Lower lobe of right lung (tissue), 2 donors: ENCODE data around the gene PPP2R5C. TPM values are rescaled to one million over a fixed set of nuclear protein-coding genes. Genes with fewer than 3 reads are reported as not detected.

Source experiments
- ATAC-seq, 2 donors: fragments of 200-7000 bp; cut with Tn5 transposase; one replicate each; pipeline ENCODE4 v1.9.1; 2020 to 2022; ENCODE audit warnings: mild to moderate bottlenecking in 2 of 2, moderate library complexity in 2 of 2
- DNase-seq: peaks from one replicate; pipeline ENCODE4 v3.0.0-alpha.2; 2020
- H3K27ac ChIP-seq: fragments of 200-600 bp; one replicate; pipeline ENCODE4 v1.8.0; 2022
- H3K27me3 ChIP-seq: fragments of 200-600 bp; one replicate; pipeline ENCODE4 v1.8.0; 2022; ENCODE audit warnings: low read depth
- H3K36me3 ChIP-seq: fragments of 200-600 bp; one replicate; pipeline ENCODE4 v1.8.0; 2022; ENCODE audit warnings: mild to moderate bottlenecking
- H3K4me1 ChIP-seq: fragments of 200-600 bp; one replicate; pipeline ENCODE4 v1.8.0; 2022
- H3K4me3 ChIP-seq: fragments of 200-600 bp; one replicate; pipeline ENCODE4 v1.8.0; 2022; ENCODE audit warnings: mild to moderate bottlenecking
- H3K9me3 ChIP-seq: fragments of 200-600 bp; one replicate; pipeline ENCODE4 v1.8.0; 2022
- CTCF ChIP-seq: fragments of 200-600 bp; IDR thresholded peaks from one replicate; pipeline ENCODE4 v1.8.0; 2022; ENCODE audit warnings: antibody characterized with exemption, mild to moderate bottlenecking
- intact Hi-C: fragments of 100-400 bp; cut with DNase I; formaldehyde crosslinking; loops from one replicate; pipeline ENCODE4 v1.11.0; 2022
- total RNA-seq: library from RNA; stranded (reverse); fragmentation: NEBNext Ultra II Directional; extraction: Animal tissue kit (Norgen Biotek cat#: 25700); gene quantifications from one replicate; pipeline ENCODE4 v1.2.1, GENCODE V29; 2021
- donor health status: DM: no; HTN: yes; CAD: no; lungs with severe emphysema.

The PPP2R5C gene
- total RNA-seq, 1 donor from 2014 or later: 160 TPM

- Histone ChIP-seq H3K27ac (no peak overlapping the region), H3K4me3 (no peak overlapping the region), H3K36me3 (peaks cover 99% of the 10 kb centered on the region), H3K9me3 (no peaks in the 10 kb centered on the region), H3K27me3 (no peaks in the 10 kb centered on the region), H3K4me1 (no peaks in the 10 kb centered on the region)
- TF ChIP-seq CTCF: no peak
- intact Hi-C loops: no loop called here
- ATAC-seq (no peak), DNase-seq (no peak)
Observed at GRCh38 chr14:101889898-101890297, 128.4 kb downstream of the PPP2R5C start.

GRCh38 chr14:101891471-101891870, 130.0 kb downstream of the PPP2R5C start:
- H3K4me3 ChIP-seq: no peak overlapping the region
- peaks cover 99% of the 10 kb centered on the region for H3K36me3 ChIP-seq
- DNase-seq (no peak), ATAC-seq (no peak)
- no peaks in the 10 kb centered on the region for H3K27me3 ChIP-seq
- no peaks in the 10 kb centered on the region for H3K4me1 ChIP-seq
- no peak for TF ChIP-seq CTCF
- no peaks in the 10 kb centered on the region for H3K9me3 ChIP-seq
- intact Hi-C loops: no loop called here
- no peak overlapping the region for H3K27ac ChIP-seq

- intact Hi-C loops: no loop called here
- H3K27me3 ChIP-seq: no peaks in the 10 kb centered on the region
- no peak overlapping the region for H3K4me3 ChIP-seq
- H3K4me1 ChIP-seq: no peaks in the 10 kb centered on the region
- ATAC-seq (no peak), DNase-seq (no peak)
- H3K9me3 ChIP-seq: no peaks in the 10 kb centered on the region
- H3K36me3 ChIP-seq: peaks cover 99% of the 10 kb centered on the region
- no peak overlapping the region for H3K27ac ChIP-seq
- no peak for TF ChIP-seq CTCF
Observed at GRCh38 chr14:101893759-101894158, 132.2 kb downstream of the PPP2R5C start.

- no peak for TF ChIP-seq CTCF
- H3K36me3 ChIP-seq: peaks cover 99% of the 10 kb centered on the region
- no peak for ATAC-seq
Observed at GRCh38 chr14:101894365-101895081, 133.0 kb downstream of the PPP2R5C start.

GRCh38 chr14:101895256-101895655, 133.7 kb downstream of the PPP2R5C start:
- intact Hi-C loops: no loop called here
- no peak for TF ChIP-seq CTCF
- Histone ChIP-seq H3K27ac (no peak overlapping the region), H3K36me3 (peaks cover 98% of the 10 kb centered on the region), H3K9me3 (no peaks in the 10 kb centered on the region), H3K4me3 (no peak overlapping the region), H3K4me1 (no peaks in the 10 kb centered on the region), H3K27me3 (no peaks in the 10 kb centered on the region)
- DNase-seq: no peak
- no peak for ATAC-seq

More at GRCh38 chr14:101894365-101895081, 133.0 kb downstream of the PPP2R5C start:
- intact Hi-C loops: no loop called here
- Histone ChIP-seq H3K27me3 (no peaks in the 10 kb centered on the region), H3K9me3 (no peaks in the 10 kb centered on the region), H3K4me1 (no peaks in the 10 kb centered on the region), H3K27ac (no peak overlapping the region), H3K4me3 (no peak overlapping the region)
- no peak for DNase-seq
